EH (cell line): ENCODE measurements around the gene PTRH2.

Source experiments
- DNase-seq: peaks from one replicate; pipeline ENCODE4 v3.0.0-alpha.2; 2015; ENCODE audit warnings: low read depth

PTRH2 gene

GRCh38 chr17:59669411-59669810 lies 37.8 kb downstream of the PTRH2 start:
- no peak for DNase-seq

GRCh38 chr17:59668816-59669215 lies 38.4 kb downstream of the PTRH2 start:
- peak; percentile 94 for DNase-seq

- DNase-seq, result no peak
These were observed 41.0 kb downstream of the PTRH2 start for GRCh38 chr17:59666235-59666634.

GRCh38 chr17:59656624-59657023 lies 50.6 kb downstream of the PTRH2 start:
- peak; percentile 78 for DNase-seq

GRCh38 chr17:59652119-59652518 lies 55.1 kb downstream of the PTRH2 start:
- peak; percentile 74 for DNase-seq

GRCh38 chr17:59651346-59651745 lies 55.9 kb downstream of the PTRH2 start:
- DNase-seq, result peak; percentile 25

- no peak for DNase-seq
These were observed 56.6 kb downstream of the PTRH2 start for GRCh38 chr17:59650642-59651041.

- DNase-seq, result no peak
These were observed 57.3 kb downstream of the PTRH2 start for GRCh38 chr17:59649886-59650285.
